GM12878 (cell line): Measurements from ENCODE around the gene SUSD6. TPM values are rescaled to one million over a fixed set of nuclear protein-coding genes. Genes with fewer than 3 reads are reported as not detected.
A peak's percentile ranks its signal among the peaks of the same experiment; 100 is the strongest.

Experiments
- ATAC-seq: fragments of 200-7000 bp; cut with Tn5 transposase; 3 replicates; pipeline ENCODE4 v1.9.1; 2020; ENCODE audit warnings: mild to moderate bottlenecking, moderate library complexity
- Bru-seq: library from RNA; stranded (reverse); fragments of 400-500 nt; gene quantifications from one replicate; lab custom pipeline; 2021; lab: Mats Ljungman, UMichigan
- BruChase-seq, 2 experiments: library from RNA; stranded (reverse); fragments of 400-500 nt; gene quantifications; one replicate each; lab custom pipeline; 2021; lab: Mats Ljungman, UMichigan
- BruUV-seq: library from RNA; stranded (reverse); fragments of 400-500 nt; replicated peaks from 2 replicates; lab custom pipeline; 2021; lab: Mats Ljungman, UMichigan
- CTCF ChIA-PET: fragments of 300-600 bp; sonication (Branson Sonifier 250); formaldehyde crosslinking; extraction: SDS; loops from one replicate; lab custom pipeline; 2021; ENCODE audit warnings: inconsistent platforms; lab: Yijun Ruan, JAX
- POLR2A ChIA-PET: fragments of 350-600 bp; formaldehyde crosslinking; extraction: SDS; loops from one replicate; lab custom pipeline; 2021; ENCODE audit warnings: inconsistent platforms; lab: Charles Lee
- RAD21 ChIA-PET: fragments of 300-600 bp; sonication (Branson Sonifier 250); formaldehyde crosslinking; loops from one replicate; lab custom pipeline; 2023; ENCODE audit warnings: antibody characterized with exemption; ENCODE audit not compliant: unreplicated experiment; lab: Charles Lee
- SMC1A ChIA-PET: fragments of 300-600 bp; sonication (Branson Sonifier 250); formaldehyde crosslinking; loops from one replicate; lab custom pipeline; 2023; ENCODE audit not compliant: unreplicated experiment, uncharacterized antibody; lab: Charles Lee
- DNase-seq: peaks from one replicate; pipeline ENCODE4 v3.0.0-alpha.2; 2011; ENCODE audit warnings: low read depth, low spot score
- FAIRE-seq: peaks from 3 replicates; lab custom pipeline; 2011; peaks lifted over from hg19 to GRCh38; lab: Jason Lieb, UNC
- H2AFZ ChIP-seq: 2 replicates; pipeline ENCODE4 v1.6.0; 2011; ENCODE audit warnings: low read depth, low read length, control low read depth; ENCODE audit not compliant: control insufficient read depth
- H3K27ac ChIP-seq: 2 replicates; pipeline ENCODE4 v1.5.1; 2011; ENCODE audit warnings: control low read depth; ENCODE audit not compliant: control insufficient read depth, insufficient read depth
- H3K27me3 ChIP-seq, 2 experiments: replicated peaks in 1 of 2; 2 replicates each; pipeline versions ENCODE4 v1.6.0 to v1.6.1; 2011; ENCODE audit warnings: low read length in 1 of 2; ENCODE audit not compliant: control insufficient read depth in 2 of 2, insufficient read depth in 2 of 2
- H3K36me3 ChIP-seq, 2 experiments: 2 replicates each; pipeline ENCODE4 v1.5.1; 2011; ENCODE audit warnings: low read length in 1 of 2; ENCODE audit not compliant: control insufficient read depth in 2 of 2, insufficient read depth in 2 of 2
- H3K4me1 ChIP-seq: 2 replicates; pipeline ENCODE4 v1.6.1; 2011; ENCODE audit warnings: mild to moderate bottlenecking, low read length, moderate library complexity, mixed read lengths; ENCODE audit not compliant: control insufficient read depth, insufficient read depth
- H3K4me2 ChIP-seq: 2 replicates; pipeline ENCODE4 v1.6.0; 2011; ENCODE audit warnings: control low read depth; ENCODE audit not compliant: control insufficient read depth, insufficient read depth
- H3K4me3 ChIP-seq: fragments of 200-600 bp; sonication (generic); 2 replicates; pipeline ENCODE4 v1.5.1; 2016
- H3K79me2 ChIP-seq: 2 replicates; pipeline ENCODE4 v1.6.0; 2011; ENCODE audit warnings: low read length; ENCODE audit not compliant: control insufficient read depth, insufficient read depth
- H3K9ac ChIP-seq: 2 replicates; pipeline ENCODE4 v1.8.0; 2011; ENCODE audit warnings: low read length, control low read depth, mixed read lengths; ENCODE audit not compliant: control insufficient read depth, insufficient read depth
- H3K9me3 ChIP-seq: replicated peaks from 3 replicates; pipeline ENCODE4 v1.5.1; 2011; ENCODE audit warnings: mild to moderate bottlenecking, low read length; ENCODE audit not compliant: control insufficient read depth, insufficient read depth
- H4K20me1 ChIP-seq: 2 replicates; pipeline ENCODE4 v1.6.0; 2011; ENCODE audit not compliant: control insufficient read depth, insufficient read depth
- BCL11A ChIP-seq: IDR thresholded peaks from 2 replicates; pipeline ENCODE4 v1.6.1; 2011; ENCODE audit warnings: low read depth, low read length
- BHLHE40 ChIP-seq, 2 experiments: fragments of 450-650 bp in 1 of 2; IDR thresholded peaks; 2 replicates each; pipeline ENCODE4 v1.6.1; 2011 to 2017; ENCODE audit warnings: low read depth in 2 of 2, borderline replicate concordance in 1 of 2, improper control_type of control experiment in 1 of 2, low read length in 1 of 2, mild to moderate bottlenecking in 1 of 2
- CREB1 ChIP-seq: IDR thresholded peaks from 2 replicates; pipeline ENCODE4 v1.6.1; 2012; ENCODE audit warnings: low read depth, mild to moderate bottlenecking, inconsistent platforms
- LARP7 ChIP-seq: fragments of 450-650 bp; IDR thresholded peaks from 2 replicates; pipeline ENCODE4 v1.6.1; 2017; ENCODE audit warnings: mild to moderate bottlenecking
- MXI1 ChIP-seq: fragments of 150-350 bp; IDR thresholded peaks from 2 replicates; pipeline ENCODE4 v1.6.1; 2011; ENCODE audit warnings: low read depth, mild to moderate bottlenecking, inconsistent platforms, low read length, improper control_type of control experiment
- RB1 ChIP-seq: fragments of 450-650 bp; formaldehyde crosslinking; IDR thresholded peaks from 2 replicates; pipeline ENCODE4 v1.6.1; 2017; ENCODE audit warnings: mild to moderate bottlenecking, borderline replicate concordance
- WRNIP1 ChIP-seq: IDR thresholded peaks from 2 replicates; pipeline ENCODE4 v1.6.1; 2011; ENCODE audit warnings: low read depth, low read length, improper control_type of control experiment, borderline replicate concordance
- ZNF207 ChIP-seq: fragments of 450-650 bp; IDR thresholded peaks from 2 replicates; pipeline ENCODE4 v1.6.1; 2014; ENCODE audit warnings: antibody characterized with exemption, mild to moderate bottlenecking, borderline replicate concordance
- WGBS: methylation state at CpG from one replicate; pipeline ENCODE4 v1.1.6; 2016; ENCODE audit warnings: low lambda C conversion rate; ENCODE audit not compliant: insufficient replicate concordance, insufficient coverage; ENCODE audit errors: missing lambda C conversion rate; 5-methylcytosine and 5-hydroxymethylcytosine counted together
- in situ Hi-C: fragments of 300-500 bp; cut with MboI; formaldehyde crosslinking; loops from 9 replicates; pipeline ENCODE4 v1.14.3; 2018; ENCODE audit warnings: mixed read lengths
- intact Hi-C: fragments of 100-400 bp; cut with micrococcal nuclease; formaldehyde crosslinking; loops from one replicate; pipeline ENCODE4 v1.14.2; 2022; ENCODE audit not compliant: unreplicated experiment
- long read RNA-seq, 2 experiments: library from polyadenylated mRNA; unstranded; transcript quantifications; one replicate each; pipeline ENCODE4 v2.0.0, GENCODE V29; 2019 to 2020
- polyA minus RNA-seq, 3 experiments: library from RNA; depleted of rRNA, polyadenylated mRNA; stranded (reverse); fragments of >200 nt; gene quantifications; 2 replicates each; pipeline ENCODE4 v1.2.3, GENCODE V29; 2011
- polyA plus RNA-seq, 11 experiments: library from polyadenylated mRNA; depleted of rRNA in 4 of 11; unstranded in 6 of 11; stranded (reverse) in 5 of 11; fragments of >200 nt; fragmentation: Nextera tagmentation in 4 of 11; fragmentation: Illumina TruSeq in 1 of 11; extraction: Ambion mirVana in 4 of 11; extraction: Trizol in 1 of 11; gene quantifications; 1 replicate in 1 of 11; 2 replicates in 10 of 11; pipeline versions ENCODE4 v1.2.1 to v1.2.3, GENCODE V29; 2011 to 2016; ENCODE audit warnings: inconsistent platforms in 2 of 11, missing spikeins in 2 of 11, low read depth in 1 of 11
- total RNA-seq, 4 experiments: library from RNA; depleted of rRNA in 3 of 4; stranded (reverse); fragments of >200 nt in 3 of 4; fragmentation: Illumina TruSeq in 1 of 4; extraction: Trizol in 1 of 4; gene quantifications; 2 replicates each; pipeline versions ENCODE4 v1.2.1 to v1.2.3, GENCODE V29; 2013 to 2021
- TF ChIP-seq, protein P1 (sequence below): fragments of 450-650 bp; IDR thresholded peaks from 2 replicates; pipeline ENCODE4 v1.6.1; 2016; ENCODE audit warnings: mild to moderate bottlenecking, moderate library complexity, borderline replicate concordance

Gene SUSD6, protein sequence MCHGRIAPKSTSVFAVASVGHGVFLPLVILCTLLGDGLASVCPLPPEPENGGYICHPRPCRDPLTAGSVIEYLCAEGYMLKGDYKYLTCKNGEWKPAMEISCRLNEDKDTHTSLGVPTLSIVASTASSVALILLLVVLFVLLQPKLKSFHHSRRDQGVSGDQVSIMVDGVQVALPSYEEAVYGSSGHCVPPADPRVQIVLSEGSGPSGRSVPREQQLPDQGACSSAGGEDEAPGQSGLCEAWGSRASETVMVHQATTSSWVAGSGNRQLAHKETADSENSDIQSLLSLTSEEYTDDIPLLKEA
- 59.8 and 61.3 TPM in 2 replicates for total RNA-seq (2013; cell fraction: nucleolus; rRNA removed)
- total RNA-seq (2014; rRNA removed) (6.9 and 8.3 TPM in 2 replicates), total RNA-seq (2014; rRNA removed; fragmentation: Illumina TruSeq; extraction: Trizol) (11.0 and 11.1 TPM in 2 replicates), total RNA-seq (2021) (39.8 and 40.1 TPM in 2 replicates), polyA plus RNA-seq (2011; rRNA removed) (11.3 and 16.7 TPM in 2 replicates), polyA plus RNA-seq (2014; fragmentation: Illumina TruSeq; extraction: Trizol) (19.4 and 23.7 TPM in 2 replicates), polyA plus RNA-seq (2014; fragmentation: Nextera tagmentation; extraction: Ambion mirVana) (1 to 10 TPM; 6.6 to 9.4 TPM), polyA plus RNA-seq (2014; rRNA removed) (25.8 and 31.1 TPM in 2 replicates), polyA plus RNA-seq (2016; fragmentation: Nextera tagmentation; extraction: Ambion mirVana) (10 to 100 TPM; 27.1 to 33.7 TPM), polyA minus RNA-seq (2011; rRNA and poly(A)+ RNA removed) (17.6 and 19.5 TPM in 2 replicates), Bru-seq, nascent RNA (percentile 92 among the genes with signal in this experiment), BruChase-seq, experiment 1, labeled RNA remaining after a 6-hour chase (percentile 80 among the genes with signal in this experiment), BruChase-seq, experiment 2, labeled RNA remaining after a 2-hour chase (percentile 85 among the genes with signal in this experiment)
- polyA plus RNA-seq (2011; ENCODE audit: low read depth), result 18.4 TPM
- polyA plus RNA-seq (2011; cell fraction: cytosol; rRNA removed), result 13.8 and 14.1 TPM in 2 replicates
- polyA plus RNA-seq (2011; cell fraction: nucleus; rRNA removed), result 38.9 and 46.9 TPM in 2 replicates
- polyA plus RNA-seq (2012), result 23.6 and 27.7 TPM in 2 replicates
- polyA minus RNA-seq (2011; cell fraction: cytosol; rRNA and poly(A)+ RNA removed), result 5.1 and 5.6 TPM in 2 replicates
- 14.9 and 32.6 TPM in 2 replicates for polyA minus RNA-seq (2011; cell fraction: nucleus; rRNA and poly(A)+ RNA removed)
- long read RNA-seq, experiment 1, partial matches to known transcripts, result 0 of 6 reads
- long read RNA-seq, experiment 1, other reads (novel, unspliced or antisense), result 6 of 6 reads
- long read RNA-seq, experiment 2, partial matches to known transcripts, result 1 of 17 reads
- long read RNA-seq, experiment 2, other reads (novel, unspliced or antisense), result 13 of 17 reads

DNA sequence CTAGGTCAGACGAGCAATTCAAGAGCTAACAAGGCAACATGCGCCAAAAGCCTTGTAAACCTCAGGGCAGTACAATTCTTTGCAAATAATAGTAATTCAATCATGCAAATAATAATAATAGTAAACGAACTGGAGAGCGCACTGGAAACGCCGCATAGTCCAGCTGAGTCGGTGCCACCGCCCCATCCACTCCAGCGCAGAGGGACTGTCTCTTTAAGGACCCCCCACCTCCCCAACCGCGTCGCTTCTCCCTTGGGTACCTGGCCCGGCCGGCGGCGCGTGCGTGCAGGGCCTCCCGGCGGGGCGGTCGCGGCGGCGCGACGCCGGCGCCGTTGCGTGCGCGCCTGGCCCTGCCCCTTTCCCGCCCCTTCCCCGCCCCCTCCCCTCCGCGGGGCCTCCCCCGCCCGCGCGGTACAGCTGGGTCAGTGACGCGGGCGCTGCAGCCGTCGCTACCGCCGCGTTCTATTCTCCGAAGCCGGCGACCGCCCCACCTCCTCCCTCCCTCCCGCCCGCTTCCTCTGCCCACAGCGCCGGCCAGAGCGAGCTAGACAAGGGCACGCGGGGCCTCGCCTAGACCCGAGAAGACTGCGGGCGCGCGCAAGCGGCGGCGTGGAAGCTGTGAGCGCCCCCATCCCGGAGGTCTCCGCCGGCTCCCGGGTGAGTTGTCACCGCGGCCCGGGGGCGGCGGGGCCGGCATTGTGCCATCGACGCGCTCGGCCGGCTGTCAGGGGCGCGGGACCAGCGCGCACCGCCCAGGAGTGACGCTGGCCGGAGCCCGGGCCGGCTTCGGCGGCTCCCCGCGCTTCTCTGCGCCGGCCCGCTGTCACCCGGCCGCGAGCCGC is at the start of gene SUSD6:
SUSD6 (plus strand) TSS at position 425 of the 842 bp plus-strand sequence. CDS start 46,997 bp downstream, outside the sequence.
- H3K4me3 ChIP-seq, result peak within 1 kb of the TSS; percentile 88
- ChIA-PET RAD21 (interaction anchor here (0.7 to 10.0 kb wide), 13 partner anchors 9 to 156 kb away, joined by 3 to 178 read pairs (median 5); partner anchors contain the start of gene SRSF5), SMC1A (interaction anchor here (0.5 to 11.9 kb wide), 14 partner anchors 10 to 107 kb away, joined by 3 to 164 read pairs (median 5); no protein-coding TSS in a partner anchor)
- TF ChIP-seq MXI1 (no peak; the same call in 1 of the 2 replicates), RB1 (0 out of 2 replicates have a peak, but pooled peaks have one; percentile 26), CREB1 (peak; percentile 80), ZNF207 (no peak), LARP7 (peak; percentile 92; the same call in 1 of the 2 replicates), WRNIP1 (no peak), BHLHE40 (IDR thresholded peaks at IDR 0.05; ENCODE audit: borderline replicate concordance in 1 of 2, low read depth in 2 of 2, low read length in 1 of 2) (peak; percentile 44 to 88; a peak in 3 of 4 replicates), BCL11A (no peak)
- TF ChIP-seq, protein P1, sequence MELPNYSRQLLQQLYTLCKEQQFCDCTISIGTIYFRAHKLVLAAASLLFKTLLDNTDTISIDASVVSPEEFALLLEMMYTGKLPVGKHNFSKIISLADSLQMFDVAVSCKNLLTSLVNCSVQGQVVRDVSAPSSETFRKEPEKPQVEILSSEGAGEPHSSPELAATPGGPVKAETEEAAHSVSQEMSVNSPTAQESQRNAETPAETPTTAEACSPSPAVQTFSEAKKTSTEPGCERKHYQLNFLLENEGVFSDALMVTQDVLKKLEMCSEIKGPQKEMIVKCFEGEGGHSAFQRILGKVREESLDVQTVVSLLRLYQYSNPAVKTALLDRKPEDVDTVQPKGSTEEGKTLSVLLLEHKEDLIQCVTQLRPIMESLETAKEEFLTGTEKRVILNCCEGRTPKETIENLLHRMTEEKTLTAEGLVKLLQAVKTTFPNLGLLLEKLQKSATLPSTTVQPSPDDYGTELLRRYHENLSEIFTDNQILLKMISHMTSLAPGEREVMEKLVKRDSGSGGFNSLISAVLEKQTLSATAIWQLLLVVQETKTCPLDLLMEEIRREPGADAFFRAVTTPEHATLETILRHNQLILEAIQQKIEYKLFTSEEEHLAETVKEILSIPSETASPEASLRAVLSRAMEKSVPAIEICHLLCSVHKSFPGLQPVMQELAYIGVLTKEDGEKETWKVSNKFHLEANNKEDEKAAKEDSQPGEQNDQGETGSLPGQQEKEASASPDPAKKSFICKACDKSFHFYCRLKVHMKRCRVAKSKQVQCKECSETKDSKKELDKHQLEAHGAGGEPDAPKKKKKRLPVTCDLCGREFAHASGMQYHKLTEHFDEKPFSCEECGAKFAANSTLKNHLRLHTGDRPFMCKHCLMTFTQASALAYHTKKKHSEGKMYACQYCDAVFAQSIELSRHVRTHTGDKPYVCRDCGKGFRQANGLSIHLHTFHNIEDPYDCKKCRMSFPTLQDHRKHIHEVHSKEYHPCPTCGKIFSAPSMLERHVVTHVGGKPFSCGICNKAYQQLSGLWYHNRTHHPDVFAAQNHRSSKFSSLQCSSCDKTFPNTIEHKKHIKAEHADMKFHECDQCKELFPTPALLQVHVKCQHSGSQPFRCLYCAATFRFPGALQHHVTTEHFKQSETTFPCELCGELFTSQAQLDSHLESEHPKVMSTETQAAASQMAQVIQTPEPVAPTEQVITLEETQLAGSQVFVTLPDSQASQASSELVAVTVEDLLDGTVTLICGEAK, result no peak

More for the DNA sequence above, at the start of gene SUSD6:
- CTCF ChIA-PET, result interaction anchor here (0.9 to 3.0 kb wide), 10 partner anchors 16 to 119 kb away, joined by 3 to 10 read pairs (median 3); no protein-coding TSS in a partner anchor
- no peak for FAIRE-seq
- Histone ChIP-seq H3K9me3 (no peaks in the 10 kb centered on the region), H3K27ac (peak within 1 kb of the TSS; percentile 97), H3K79me2 (peaks cover 56% of the 10 kb centered on the region), H3K36me3 (no peaks in the 10 kb centered on the region; a peak in 1 of 4 replicates), H3K9ac (peak within 1 kb of the TSS; percentile 94), H2AFZ (peak within 1 kb of the TSS; percentile 67), H3K4me2 (peak within 1 kb of the TSS; percentile 99), H3K27me3 (no peaks in the 10 kb centered on the region), H4K20me1 (no peaks in the 10 kb centered on the region), H3K4me1 (peaks cover 21% of the 10 kb centered on the region)
- WGBS, result under 1% methylated on average over 47 of the region's 105 CpGs
- no peak for DNase-seq
- no TSS peak for BruUV-seq
- in situ Hi-C loops (loop anchor here (10.0 kb wide), 1 partner anchor 53 kb away; no protein-coding TSS in a partner anchor), intact Hi-C loops (loop anchor here (10.0 kb wide), 1 partner anchor 217 kb away; the partner anchor contains the start of genes ERH and SLC39A9)
- peak; percentile 62 for ATAC-seq
- POLR2A ChIA-PET, result interaction anchor here (0.6 to 3.2 kb wide), 8 partner anchors 11 to 156 kb away, joined by 3 to 22 read pairs (median 5); no protein-coding TSS in a partner anchor
